ENCODE measurements around the gene NDUFC2. TPM values are rescaled to one million over a fixed set of nuclear protein-coding genes. Genes with fewer than 3 reads are reported as not detected.

Gene NDUFC2
- total and polyA plus RNA-seq, 2 of the 13 experiments (the other 11 are each of a cell fraction or from before 2014, with no cell fraction given): 256 to 363 TPM

DNA sequence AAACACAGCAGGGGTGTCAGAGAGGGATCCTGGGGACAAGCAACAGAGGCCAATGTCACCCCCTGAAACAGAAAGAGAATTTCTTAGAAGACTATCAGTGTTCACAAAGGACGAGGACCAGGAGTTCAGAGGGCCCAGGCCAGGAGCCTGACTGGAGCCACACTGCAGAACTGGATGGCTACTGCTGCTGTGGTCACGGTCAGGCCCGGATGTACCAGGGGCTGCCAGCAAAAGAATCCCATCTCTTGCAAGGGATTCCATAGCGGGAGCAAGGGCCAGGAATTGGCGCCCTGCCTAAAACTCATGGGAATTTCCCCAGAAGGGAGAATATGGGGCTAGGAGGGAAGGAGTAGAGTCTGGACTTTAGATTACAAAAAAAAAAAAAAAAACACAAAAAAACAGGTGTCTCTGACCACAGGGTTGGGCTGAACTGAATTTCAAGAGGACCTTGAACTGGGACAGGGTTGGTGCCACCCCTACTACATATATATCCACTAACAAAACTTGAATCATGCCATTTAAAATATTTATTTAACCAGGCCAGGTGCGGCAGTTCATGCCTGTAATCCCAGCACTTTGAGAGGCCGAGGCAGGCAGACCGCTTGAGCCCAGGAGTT is 40.9 kb downstream of the NDUFC2 start (continued):
- TF ChIP-seq, protein P1, sequence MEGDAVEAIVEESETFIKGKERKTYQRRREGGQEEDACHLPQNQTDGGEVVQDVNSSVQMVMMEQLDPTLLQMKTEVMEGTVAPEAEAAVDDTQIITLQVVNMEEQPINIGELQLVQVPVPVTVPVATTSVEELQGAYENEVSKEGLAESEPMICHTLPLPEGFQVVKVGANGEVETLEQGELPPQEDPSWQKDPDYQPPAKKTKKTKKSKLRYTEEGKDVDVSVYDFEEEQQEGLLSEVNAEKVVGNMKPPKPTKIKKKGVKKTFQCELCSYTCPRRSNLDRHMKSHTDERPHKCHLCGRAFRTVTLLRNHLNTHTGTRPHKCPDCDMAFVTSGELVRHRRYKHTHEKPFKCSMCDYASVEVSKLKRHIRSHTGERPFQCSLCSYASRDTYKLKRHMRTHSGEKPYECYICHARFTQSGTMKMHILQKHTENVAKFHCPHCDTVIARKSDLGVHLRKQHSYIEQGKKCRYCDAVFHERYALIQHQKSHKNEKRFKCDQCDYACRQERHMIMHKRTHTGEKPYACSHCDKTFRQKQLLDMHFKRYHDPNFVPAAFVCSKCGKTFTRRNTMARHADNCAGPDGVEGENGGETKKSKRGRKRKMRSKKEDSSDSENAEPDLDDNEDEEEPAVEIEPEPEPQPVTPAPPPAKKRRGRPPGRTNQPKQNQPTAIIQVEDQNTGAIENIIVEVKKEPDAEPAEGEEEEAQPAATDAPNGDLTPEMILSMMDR (CRISPR knock-in tag; IDR thresholded peaks at IDR 0.05): no peak
- TF ChIP-seq, protein P2, sequence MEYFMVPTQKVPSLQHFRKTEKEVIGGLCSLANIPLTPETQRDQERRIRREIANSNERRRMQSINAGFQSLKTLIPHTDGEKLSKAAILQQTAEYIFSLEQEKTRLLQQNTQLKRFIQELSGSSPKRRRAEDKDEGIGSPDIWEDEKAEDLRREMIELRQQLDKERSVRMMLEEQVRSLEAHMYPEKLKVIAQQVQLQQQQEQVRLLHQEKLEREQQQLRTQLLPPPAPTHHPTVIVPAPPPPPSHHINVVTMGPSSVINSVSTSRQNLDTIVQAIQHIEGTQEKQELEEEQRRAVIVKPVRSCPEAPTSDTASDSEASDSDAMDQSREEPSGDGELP (IDR thresholded peaks at IDR 0.05; ENCODE audit: borderline replicate concordance, low read depth): peak; percentile 39; the same call in 1 of the 2 replicates
- TF ChIP-seq, protein P3, sequence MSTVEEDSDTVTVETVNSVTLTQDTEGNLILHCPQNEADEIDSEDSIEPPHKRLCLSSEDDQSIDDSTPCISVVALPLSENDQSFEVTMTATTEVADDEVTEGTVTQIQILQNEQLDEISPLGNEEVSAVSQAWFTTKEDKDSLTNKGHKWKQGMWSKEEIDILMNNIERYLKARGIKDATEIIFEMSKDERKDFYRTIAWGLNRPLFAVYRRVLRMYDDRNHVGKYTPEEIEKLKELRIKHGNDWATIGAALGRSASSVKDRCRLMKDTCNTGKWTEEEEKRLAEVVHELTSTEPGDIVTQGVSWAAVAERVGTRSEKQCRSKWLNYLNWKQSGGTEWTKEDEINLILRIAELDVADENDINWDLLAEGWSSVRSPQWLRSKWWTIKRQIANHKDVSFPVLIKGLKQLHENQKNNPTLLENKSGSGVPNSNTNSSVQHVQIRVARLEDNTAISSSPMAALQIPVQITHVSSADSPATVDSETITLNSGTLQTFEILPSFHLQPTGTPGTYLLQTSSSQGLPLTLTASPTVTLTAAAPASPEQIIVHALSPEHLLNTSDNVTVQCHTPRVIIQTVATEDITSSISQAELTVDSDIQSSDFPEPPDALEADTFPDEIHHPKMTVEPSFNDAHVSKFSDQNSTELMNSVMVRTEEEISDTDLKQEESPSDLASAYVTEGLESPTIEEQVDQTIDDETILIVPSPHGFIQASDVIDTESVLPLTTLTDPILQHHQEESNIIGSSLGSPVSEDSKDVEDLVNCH (CRISPR knock-in tag; IDR thresholded peaks at IDR 0.05): no peak
- TF ChIP-seq ELF3 (CRISPR knock-in tag; IDR thresholded peaks at IDR 0.05): peak; percentile 36; the same call in 1 of the 2 replicates
- no peak for TF ChIP-seq ZNF24 (IDR thresholded peaks at IDR 0.05)
- peak; percentile 22; the same call in 1 of the 2 replicates for TF ChIP-seq THAP11 (CRISPR knock-in tag; IDR thresholded peaks at IDR 0.05)
- TF ChIP-seq FOSL2 (CRISPR knock-in tag; IDR thresholded peaks at IDR 0.05): no peak
- TF ChIP-seq LCORL (IDR thresholded peaks at IDR 0.05): peak; percentile 38; the same call in 1 of the 2 replicates
- peak; percentile 78; the same call in 1 of the 2 replicates for TF ChIP-seq LCORL (CRISPR knock-in tag; IDR thresholded peaks at IDR 0.05)
- no peak for TF ChIP-seq ZNF264 (CRISPR knock-in tag; IDR thresholded peaks at IDR 0.05)
- TF ChIP-seq NR2F6 (IDR thresholded peaks at IDR 0.05): no peak
- TF ChIP-seq NR2F6 (CRISPR knock-in tag; IDR thresholded peaks at IDR 0.05): 0 out of 2 replicates have a peak, but pooled peaks have one; percentile 2
- no peak for TF ChIP-seq SNRNP70 (IDR thresholded peaks at IDR 0.05; ENCODE audit: low read depth, low read length)
- TF ChIP-seq SSRP1 (CRISPR knock-in tag; IDR thresholded peaks at IDR 0.05): no peak
- no peak for TF ChIP-seq ZNF230 (CRISPR knock-in tag; IDR thresholded peaks at IDR 0.05)
- TF ChIP-seq ZSCAN25 (CRISPR knock-in tag; IDR thresholded peaks at IDR 0.05): peak; percentile 34; the same call in 1 of the 2 replicates
- TF ChIP-seq ZNF180 (CRISPR knock-in tag; IDR thresholded peaks at IDR 0.05; ENCODE audit: borderline replicate concordance, low read depth): no peak
- no peak for TF ChIP-seq ZNF33A (CRISPR knock-in tag; IDR thresholded peaks at IDR 0.05; ENCODE audit: borderline replicate concordance)
- TF ChIP-seq TSC22D2 (CRISPR knock-in tag; IDR thresholded peaks at IDR 0.05; ENCODE audit: borderline replicate concordance): no peak
- no peak for TF ChIP-seq SIN3B (IDR thresholded peaks at IDR 0.05; ENCODE audit: low read length)
- TF ChIP-seq, protein P4, sequence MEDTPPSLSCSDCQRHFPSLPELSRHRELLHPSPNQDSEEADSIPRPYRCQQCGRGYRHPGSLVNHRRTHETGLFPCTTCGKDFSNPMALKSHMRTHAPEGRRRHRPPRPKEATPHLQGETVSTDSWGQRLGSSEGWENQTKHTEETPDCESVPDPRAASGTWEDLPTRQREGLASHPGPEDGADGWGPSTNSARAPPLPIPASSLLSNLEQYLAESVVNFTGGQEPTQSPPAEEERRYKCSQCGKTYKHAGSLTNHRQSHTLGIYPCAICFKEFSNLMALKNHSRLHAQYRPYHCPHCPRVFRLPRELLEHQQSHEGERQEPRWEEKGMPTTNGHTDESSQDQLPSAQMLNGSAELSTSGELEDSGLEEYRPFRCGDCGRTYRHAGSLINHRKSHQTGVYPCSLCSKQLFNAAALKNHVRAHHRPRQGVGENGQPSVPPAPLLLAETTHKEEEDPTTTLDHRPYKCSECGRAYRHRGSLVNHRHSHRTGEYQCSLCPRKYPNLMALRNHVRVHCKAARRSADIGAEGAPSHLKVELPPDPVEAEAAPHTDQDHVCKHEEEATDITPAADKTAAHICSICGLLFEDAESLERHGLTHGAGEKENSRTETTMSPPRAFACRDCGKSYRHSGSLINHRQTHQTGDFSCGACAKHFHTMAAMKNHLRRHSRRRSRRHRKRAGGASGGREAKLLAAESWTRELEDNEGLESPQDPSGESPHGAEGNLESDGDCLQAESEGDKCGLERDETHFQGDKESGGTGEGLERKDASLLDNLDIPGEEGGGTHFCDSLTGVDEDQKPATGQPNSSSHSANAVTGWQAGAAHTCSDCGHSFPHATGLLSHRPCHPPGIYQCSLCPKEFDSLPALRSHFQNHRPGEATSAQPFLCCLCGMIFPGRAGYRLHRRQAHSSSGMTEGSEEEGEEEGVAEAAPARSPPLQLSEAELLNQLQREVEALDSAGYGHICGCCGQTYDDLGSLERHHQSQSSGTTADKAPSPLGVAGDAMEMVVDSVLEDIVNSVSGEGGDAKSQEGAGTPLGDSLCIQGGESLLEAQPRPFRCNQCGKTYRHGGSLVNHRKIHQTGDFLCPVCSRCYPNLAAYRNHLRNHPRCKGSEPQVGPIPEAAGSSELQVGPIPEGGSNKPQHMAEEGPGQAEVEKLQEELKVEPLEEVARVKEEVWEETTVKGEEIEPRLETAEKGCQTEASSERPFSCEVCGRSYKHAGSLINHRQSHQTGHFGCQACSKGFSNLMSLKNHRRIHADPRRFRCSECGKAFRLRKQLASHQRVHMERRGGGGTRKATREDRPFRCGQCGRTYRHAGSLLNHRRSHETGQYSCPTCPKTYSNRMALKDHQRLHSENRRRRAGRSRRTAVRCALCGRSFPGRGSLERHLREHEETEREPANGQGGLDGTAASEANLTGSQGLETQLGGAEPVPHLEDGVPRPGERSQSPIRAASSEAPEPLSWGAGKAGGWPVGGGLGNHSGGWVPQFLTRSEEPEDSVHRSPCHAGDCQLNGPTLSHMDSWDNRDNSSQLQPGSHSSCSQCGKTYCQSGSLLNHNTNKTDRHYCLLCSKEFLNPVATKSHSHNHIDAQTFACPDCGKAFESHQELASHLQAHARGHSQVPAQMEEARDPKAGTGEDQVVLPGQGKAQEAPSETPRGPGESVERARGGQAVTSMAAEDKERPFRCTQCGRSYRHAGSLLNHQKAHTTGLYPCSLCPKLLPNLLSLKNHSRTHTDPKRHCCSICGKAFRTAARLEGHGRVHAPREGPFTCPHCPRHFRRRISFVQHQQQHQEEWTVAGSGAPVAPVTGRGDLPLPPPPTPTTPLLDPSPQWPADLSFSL (CRISPR knock-in tag; IDR thresholded peaks at IDR 0.05): no peak
